GM19452 (cell line): ENCODE measurements around the gene USP5.

Experiments
- ATAC-seq: cut with Tn5 transposase; IDR thresholded peaks from one replicate; pipeline ENCODE4 v1.9.1; 2021; ENCODE audit not compliant: unreplicated experiment

USP5 gene, protein sequence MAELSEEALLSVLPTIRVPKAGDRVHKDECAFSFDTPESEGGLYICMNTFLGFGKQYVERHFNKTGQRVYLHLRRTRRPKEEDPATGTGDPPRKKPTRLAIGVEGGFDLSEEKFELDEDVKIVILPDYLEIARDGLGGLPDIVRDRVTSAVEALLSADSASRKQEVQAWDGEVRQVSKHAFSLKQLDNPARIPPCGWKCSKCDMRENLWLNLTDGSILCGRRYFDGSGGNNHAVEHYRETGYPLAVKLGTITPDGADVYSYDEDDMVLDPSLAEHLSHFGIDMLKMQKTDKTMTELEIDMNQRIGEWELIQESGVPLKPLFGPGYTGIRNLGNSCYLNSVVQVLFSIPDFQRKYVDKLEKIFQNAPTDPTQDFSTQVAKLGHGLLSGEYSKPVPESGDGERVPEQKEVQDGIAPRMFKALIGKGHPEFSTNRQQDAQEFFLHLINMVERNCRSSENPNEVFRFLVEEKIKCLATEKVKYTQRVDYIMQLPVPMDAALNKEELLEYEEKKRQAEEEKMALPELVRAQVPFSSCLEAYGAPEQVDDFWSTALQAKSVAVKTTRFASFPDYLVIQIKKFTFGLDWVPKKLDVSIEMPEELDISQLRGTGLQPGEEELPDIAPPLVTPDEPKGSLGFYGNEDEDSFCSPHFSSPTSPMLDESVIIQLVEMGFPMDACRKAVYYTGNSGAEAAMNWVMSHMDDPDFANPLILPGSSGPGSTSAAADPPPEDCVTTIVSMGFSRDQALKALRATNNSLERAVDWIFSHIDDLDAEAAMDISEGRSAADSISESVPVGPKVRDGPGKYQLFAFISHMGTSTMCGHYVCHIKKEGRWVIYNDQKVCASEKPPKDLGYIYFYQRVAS

DNA sequence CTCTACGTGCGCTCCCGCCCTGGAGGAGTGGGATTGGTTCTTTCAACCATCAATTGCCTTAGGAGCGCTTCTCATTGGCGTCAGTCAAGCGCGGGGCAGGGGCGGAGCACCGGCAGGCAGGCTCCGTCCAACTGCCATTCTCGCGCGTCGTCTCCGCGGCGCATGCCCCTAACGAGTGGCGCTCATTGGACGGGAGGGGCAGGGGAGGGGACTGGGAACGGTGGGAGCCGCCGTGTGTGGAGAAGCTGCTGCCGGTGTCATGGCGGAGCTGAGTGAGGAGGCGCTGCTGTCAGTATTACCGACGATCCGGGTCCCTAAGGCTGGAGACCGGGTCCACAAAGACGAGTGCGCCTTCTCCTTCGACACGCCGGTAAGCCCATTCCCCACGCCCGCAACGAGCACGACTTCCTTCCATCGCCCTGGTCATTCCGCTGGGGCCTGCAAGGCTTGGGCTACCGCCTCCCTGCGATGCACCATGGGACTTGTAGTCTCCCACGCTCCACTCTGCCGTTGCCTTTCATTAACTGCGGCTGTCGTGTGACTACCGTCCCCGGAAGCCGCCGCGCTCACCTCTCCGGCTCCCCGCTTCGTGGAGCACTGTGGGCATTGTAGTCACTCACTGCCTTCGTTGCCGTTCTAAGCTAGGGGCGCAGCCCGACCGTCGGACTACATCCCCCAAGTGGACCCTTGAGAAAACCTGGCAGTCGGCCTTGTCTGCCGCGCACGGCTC is at the start of gene USP5:
Gene USP5 (plus strand): TSS at position 230 of the 730 bp plus-strand sequence. CDS start 30 bp downstream, at position 260.
- ATAC-seq, result peak; percentile 68

DNA sequence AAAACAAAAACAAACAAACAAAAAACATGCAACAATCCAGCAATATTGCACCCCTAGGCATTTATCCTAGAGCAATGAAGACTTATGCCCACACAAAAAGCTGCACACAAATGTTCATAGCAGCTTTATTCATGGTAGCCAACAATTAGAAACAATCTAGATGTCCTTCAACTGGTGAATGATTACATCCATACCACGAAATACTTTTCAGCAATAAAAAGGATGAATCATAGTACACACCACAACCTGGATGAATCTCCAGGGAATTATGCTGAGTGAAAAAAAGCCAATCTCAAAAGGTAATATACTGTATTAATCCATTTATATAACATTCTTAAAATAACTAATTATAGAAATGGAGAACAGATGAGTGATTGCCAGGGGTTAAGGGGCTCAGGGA is 44.8 kb upstream of the USP5 start:
- no peak for ATAC-seq

DNA sequence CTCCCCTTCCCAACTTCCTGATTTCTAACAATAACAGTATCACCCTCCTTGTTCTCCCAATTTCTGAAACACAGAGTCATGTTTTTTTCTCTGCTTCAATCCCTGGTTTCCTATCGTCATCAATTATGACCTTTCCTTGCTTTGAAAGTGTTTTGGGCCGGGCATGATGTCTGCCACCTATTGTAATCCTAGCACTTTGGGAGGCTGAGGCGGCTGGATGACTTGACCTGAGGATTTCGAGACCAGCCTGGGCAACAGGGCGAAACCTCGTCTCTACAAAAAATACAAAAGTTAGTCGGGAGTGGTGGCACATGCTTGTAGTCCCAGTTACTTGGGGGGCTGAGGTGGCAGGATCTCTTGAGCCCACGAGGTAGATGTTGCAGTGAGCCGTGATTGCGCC is 42.9 kb upstream of the USP5 start:
- ATAC-seq, result no peak

DNA sequence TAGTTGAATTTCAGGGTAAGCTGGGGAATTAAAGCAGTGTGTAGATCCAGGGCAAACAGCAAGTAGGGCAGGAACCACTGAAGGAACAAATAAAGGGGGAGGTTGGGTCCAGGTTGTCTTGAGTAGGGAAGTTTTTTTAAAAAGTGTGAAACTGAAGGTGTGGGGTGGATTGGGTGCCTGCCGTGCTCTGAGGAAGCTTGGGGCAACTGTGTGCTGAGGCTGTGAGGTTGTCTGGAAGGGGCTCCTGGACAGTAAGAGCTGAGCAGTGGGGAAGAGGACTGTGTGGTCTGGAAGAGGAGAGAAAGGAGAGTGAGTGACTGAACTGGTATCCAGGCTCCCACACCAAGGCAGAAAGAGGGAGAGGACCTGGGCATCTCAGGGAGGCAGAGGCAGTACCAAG is 41.2 kb upstream of the USP5 start:
- ATAC-seq, result no peak

DNA sequence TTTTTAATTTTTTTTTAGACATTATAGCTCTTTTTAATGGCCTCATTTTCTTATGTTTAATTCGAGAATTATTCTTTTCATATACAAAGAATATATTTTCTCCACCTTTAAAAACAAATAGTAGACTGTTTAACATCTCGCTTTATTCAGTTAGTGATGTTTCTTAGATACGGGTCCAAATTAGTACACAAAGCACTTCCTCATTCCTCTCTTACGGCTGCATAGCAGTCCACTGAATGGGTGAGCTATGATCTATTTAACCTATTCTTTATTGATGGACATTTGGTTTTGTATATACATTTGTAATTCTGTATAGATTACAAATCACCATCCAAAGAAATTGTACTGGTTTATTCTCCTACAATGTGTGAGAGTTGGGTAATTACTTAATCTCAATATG is 38.6 kb upstream of the USP5 start:
- no peak for ATAC-seq

DNA sequence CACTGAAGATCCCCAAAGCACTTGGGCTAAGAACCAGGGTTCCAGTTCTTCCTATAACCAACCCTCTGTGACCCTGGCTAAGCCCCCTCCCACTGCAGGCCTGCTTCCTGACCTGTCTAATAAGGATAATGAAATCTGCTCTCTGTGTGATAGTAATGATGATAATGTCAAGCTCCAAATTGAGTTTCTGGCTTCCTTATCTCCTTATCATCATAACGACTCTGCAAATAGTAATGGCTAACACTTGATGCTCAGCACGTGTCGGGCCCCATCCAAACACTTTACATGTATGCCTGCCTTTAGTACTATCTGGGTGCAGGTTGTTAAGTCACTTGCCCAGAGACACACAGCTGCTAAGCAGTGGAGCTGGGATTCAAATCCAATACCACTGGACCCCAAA is 35.4 kb upstream of the USP5 start:
- no peak for ATAC-seq

DNA sequence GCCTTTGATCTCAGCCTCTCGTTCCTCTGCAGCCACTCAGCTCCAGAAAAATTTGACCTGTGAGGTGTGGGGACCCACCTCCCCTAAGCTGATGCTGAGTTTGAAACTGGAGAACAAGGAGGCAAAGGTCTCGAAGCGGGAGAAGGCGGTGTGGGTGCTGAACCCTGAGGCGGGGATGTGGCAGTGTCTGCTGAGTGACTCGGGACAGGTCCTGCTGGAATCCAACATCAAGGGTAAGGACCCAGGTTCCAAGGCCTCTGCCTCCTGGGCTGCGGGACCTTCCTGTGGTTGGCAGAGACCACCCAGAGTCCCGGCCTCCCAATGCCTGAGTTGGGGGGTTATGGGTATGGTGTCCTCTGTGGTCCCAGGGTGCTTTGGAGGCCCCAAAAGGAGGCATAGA is 34.9 kb upstream of the USP5 start:
- no peak for ATAC-seq

DNA sequence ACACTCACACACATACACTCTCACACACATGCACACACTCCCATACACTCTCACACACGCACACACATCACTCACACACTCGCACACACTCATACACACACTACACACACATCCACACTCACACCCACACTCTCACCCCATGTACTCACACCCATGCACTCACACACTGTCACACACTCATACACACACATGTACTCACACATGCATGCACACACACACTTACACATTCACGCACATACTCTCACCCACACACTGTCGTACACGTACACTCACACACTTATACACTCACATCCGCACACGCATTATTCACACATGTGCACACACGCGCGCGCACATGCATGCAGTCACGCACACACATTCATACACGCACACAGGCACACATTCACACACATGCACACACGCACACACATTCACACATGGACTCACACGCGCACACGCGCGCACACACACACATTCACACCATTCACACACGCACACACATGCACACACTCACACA is 34.2 kb upstream of the USP5 start:
- ATAC-seq, result no peak

DNA sequence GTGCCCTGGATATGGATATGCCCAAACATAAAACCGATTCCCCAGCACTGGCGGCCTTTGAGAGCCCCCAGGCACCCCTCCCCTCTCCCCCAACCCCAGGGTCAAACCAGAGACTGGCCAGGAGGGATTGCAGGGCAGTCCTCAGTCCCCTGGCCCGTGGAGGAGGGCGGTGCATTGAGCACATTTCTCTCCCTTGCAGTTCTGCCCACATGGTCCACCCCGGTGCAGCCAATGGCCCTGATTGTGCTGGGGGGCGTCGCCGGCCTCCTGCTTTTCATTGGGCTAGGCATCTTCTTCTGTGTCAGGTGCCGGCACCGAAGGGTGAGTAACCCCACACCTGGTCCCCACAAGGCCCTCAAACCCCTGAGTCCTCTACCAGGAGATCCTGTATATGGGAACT is 33.7 kb upstream of the USP5 start:
- no peak for ATAC-seq

DNA sequence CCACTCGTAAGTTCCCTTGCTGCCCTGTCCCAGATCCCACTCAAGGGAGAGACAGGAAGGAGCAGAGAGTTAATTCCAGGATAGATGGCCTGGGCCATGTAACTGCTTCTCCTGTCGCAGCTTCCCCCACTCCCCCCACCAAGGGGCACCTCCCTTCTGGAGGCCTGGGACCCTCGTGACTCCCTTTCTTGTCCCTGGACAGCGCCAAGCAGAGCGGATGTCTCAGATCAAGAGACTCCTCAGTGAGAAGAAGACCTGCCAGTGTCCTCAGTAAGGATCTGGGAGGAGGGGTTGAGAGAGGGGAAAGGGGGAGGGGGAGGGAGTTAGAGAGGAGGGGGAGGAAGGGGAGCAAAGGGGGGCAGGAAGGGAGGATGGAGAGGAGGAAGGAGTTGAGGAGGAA is 33.3 kb upstream of the USP5 start:
- ATAC-seq, result no peak

DNA sequence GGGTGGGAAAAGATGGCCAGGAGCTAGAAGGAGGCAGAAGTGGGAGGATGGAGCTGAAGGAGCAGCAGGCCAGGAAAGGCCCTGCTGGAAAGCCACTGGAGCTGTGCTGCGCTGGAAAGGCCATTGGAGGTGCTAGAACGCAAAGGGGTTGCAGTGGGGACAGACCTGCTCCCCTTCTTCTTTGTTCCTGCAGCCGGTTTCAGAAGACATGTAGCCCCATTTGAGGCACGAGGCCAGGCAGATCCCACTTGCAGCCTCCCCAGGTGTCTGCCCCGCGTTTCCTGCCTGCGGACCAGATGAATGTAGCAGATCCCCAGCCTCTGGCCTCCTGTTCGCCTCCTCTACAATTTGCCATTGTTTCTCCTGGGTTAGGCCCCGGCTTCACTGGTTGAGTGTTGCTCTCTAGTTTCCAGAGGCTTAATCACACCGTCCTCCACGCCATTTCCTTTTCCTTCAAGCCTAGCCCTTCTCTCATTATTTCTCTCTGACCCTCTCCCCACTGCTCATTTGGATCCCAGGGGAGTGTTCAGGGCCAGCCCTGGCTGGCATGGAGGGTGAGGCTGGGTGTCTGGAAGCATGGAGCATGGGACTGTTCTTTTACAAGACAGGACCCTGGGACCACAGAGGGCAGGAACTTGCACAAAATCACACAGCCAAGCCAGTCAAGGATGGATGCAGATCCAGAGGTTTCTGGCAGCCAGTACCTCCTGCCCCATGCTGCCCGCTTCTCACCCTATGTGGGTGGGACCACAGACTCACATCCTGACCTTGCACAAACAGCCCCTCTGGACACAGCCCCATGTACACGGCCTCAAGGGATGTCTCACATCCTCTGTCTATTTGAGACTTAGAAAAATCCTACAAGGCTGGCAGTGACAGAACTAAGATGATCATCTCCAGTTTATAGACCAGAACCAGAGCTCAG is 32.6 kb upstream of the USP5 start:
- no peak for ATAC-seq

DNA sequence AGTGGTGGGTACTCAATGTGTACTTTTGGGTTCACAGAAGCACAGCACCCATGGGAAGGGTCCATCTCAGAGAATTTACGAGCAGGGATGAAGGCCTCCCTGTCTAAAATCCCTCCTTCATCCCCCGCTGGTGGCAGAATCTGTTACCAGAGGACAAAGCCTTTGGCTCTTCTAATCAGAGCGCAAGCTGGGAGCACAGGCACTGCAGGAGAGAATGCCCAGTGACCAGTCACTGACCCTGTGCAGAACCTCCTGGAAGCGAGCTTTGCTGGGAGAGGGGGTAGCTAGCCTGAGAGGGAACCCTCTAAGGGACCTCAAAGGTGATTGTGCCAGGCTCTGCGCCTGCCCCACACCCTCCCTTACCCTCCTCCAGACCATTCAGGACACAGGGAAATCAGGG is 31.8 kb upstream of the USP5 start:
- ATAC-seq, result no peak

DNA sequence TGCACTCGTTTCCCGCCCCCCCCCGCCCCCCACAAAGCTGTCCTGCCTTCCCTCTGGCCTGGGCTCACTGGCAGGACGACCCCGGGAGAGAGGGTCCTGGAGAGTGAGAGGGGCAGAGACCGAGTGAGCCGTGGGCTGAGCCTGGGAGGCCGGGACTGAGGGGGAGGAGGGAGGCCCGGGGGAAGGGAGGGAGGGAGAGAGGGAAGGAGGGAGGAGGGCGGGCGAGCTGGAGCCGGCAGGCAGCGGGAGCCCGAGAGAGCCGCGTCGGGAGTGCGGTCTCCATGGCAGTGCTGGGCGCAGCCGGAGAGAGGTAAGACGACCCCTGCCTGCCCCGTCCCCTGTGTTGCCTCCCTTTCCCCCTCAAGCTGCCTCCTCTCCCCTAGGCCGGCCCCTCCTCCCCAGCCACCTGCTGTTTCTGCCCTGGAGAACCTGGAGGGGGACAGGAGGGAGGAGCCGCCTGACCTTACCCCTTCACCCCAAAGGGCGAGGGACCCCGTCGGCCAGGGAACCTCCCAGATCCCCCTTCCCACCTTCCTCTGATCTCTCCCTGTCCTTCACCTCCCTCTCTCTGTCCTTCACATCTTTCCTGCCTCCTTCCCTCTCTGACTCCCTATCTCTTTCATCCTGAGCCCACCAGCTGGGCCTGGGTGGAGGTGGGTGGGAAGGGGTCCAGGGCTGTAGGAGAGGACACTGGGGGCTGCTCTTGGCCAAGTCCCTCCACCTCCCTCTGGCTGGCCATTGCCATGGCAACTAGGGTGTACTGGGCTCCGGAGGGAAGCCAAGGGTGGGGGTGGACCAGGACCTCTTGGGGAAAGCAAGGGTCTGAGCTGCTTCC is 30.1 kb upstream of the USP5 start, which contains the start of gene GPR162:
Gene GPR162 (plus strand): TSS at position 231 of the 835 bp plus-strand sequence. CDS start 2,078 bp downstream, outside the sequence.
- no peak for ATAC-seq

DNA sequence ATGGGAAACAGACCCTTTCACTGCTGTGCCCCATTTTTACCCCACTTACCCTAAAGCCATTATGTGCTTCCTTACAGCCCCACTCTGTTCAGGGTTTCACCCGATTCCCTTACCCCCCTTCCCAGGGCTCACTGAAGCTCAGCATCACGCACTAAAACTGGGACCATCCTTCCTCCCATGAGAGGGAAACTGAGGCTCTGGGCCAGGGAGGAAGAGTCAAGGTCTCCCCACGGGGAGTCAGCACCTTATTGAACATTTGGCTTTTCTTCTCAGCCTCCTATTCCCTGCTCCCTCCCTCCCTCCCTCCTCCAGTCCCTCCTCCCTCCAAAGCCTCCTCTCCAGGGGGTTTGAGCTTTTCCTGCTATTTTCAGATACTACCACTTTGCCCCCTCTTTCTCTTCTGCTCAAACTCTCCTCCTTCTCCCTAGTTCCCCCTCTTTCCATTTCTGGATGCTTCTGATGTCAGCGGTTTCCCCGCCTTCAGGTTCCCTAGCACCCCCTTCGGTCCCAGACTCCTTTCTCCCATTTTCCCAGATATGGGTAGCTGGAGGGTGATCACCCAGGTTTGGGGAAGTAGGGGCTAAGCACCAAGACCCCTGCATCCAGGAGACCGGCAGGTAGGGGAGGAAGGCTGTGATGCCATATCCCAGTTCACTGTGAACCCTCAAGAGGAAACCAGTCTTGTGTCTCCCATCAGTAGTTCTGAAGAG is 29.4 kb upstream of the USP5 start:
- no peak for ATAC-seq

DNA sequence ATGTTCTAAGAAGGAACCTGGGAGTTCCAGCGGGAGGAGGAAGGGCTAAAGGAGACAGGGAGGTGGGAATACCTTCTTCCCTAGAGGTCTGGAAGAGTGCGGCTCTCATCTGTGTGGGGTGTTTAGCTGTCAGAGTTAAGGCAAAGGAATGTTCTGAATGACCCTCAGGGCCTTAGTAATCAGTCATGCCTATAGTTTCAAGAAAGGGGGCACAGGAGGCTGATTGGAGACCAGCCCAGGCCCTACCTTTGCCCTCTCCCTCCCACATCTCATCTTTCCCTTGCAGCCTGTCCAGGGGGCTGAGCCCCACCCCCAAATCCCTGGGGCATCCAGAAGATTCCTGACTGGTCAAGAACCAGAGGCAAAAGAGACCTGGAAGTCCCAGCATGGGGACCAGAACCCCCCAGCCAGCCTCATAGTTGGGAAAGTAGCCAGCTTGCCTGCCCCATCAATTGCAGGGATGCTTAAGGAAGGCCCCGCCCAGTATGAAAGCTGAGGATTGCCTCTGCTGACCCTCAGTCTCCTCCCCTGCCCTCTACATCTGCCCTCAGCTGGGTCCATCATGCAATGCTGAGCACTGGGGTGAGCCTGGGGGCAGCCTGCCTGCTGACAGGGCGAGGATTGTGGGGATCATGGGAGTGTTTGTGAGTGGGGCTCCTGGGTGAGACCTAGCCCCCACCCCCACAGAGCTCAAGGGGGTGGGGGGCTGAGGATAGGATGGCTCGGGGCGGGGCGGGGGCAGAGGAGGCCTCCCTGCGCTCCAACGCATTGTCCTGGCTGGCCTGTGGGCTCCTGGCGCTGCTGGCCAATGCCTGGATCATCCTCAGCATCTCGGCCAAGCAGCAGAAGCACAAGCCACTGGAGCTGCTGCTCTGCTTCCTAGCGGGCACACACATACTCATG is 28.5 kb upstream of the USP5 start:
- ATAC-seq, result no peak

DNA sequence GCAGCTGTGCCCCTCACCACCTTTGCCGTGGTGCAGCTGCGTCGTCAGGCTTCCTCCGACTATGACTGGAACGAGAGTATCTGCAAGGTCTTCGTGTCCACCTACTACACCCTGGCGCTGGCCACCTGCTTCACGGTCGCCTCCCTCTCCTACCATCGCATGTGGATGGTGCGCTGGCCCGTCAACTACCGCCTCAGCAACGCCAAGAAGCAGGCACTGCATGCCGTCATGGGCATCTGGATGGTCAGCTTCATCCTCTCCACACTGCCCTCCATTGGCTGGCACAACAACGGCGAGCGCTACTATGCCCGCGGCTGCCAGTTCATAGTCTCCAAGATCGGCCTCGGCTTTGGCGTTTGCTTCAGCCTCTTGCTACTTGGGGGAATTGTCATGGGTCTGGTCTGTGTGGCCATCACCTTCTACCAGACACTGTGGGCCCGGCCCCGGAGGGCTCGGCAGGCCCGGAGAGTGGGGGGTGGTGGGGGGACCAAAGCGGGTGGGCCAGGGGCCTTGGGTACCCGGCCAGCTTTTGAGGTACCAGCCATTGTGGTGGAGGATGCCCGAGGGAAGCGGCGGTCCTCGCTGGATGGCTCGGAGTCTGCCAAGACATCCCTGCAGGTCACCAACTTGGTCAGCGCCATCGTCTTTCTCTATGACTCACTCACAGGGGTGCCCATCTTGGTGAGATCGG is 27.7 kb upstream of the USP5 start:
- no peak for ATAC-seq

DNA sequence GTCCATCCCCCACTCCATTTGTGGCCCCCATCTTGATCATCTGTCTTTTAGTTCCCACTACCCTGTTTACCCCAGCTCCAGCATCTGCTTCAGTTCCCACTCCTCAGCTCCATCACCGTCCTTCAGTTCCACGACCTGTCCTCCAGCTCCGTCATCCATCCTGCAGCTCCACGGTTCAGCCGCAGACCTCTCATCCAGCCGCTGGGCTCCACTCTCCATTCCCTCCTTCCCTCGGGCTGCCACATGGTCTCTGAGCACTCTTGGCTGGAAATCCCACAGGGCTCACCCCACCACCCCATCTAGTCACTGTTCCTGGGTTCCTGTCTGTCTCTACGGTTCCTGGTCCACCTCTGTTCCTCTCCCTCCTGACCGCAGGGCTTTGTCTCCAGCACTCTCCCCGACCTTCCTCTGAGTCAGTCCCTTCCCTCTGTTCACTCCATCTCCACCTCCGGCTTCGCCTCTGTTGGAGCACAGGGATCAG is 27.0 kb upstream of the USP5 start:
- no peak for ATAC-seq
